NCI-H2171 treated with DMSO at 0.1 percent for 48 hours (cell line): ENCODE results near the gene NIPAL1.
"Not testable (repeated sequence)": the region's sequence is repeated elsewhere in the genome, so short reads cannot be mapped to it uniquely, and the experiment has no call there.

Experiments used
- DNase-seq: peaks from one replicate; lab custom pipeline; 2025; lab: John Stamatoyannopoulos, UW

The NIPAL1 gene

GRCh38 chr4:48016141-48017107, at the start of gene NIPAL1, which contains the start of gene CNGA1:
Gene NIPAL1, plus strand, starts transcription at chr4:48016772. Its CDS starts 68 bp downstream, at chr4:48016840.
Gene CNGA1, minus strand, starts transcription at chr4:48016681. Its CDS starts 63,992 bp downstream, at chr4:47952689.
- DNase-seq, result peak; percentile 47

- DNase-seq, result no peak
These were observed 47.7 kb upstream of the NIPAL1 start for GRCh38 chr4:47968847-47969246.

GRCh38 chr4:47972181-47972580, 44.4 kb upstream of the NIPAL1 start:
- no peak for DNase-seq

- DNase-seq, result no peak
These were observed 43.9 kb upstream of the NIPAL1 start for GRCh38 chr4:47972721-47973120.

GRCh38 chr4:47974566-47974965, 42.0 kb upstream of the NIPAL1 start:
- DNase-seq, result no peak

GRCh38 chr4:47990145-47990544, 26.4 kb upstream of the NIPAL1 start:
- DNase-seq, result no peak

- DNase-seq, result not testable (repeated sequence)
These were observed 24.1 kb upstream of the NIPAL1 start for GRCh38 chr4:47992475-47992874.

GRCh38 chr4:47996021-47996420, 20.6 kb upstream of the NIPAL1 start:
- DNase-seq, result no peak

- no peak for DNase-seq
These were observed 14.3 kb upstream of the NIPAL1 start for GRCh38 chr4:48002267-48002666.

GRCh38 chr4:48003568-48003967, 13.0 kb upstream of the NIPAL1 start:
- peak; percentile 1 for DNase-seq

GRCh38 chr4:48005781-48006180, 10.8 kb upstream of the NIPAL1 start:
- no peak for DNase-seq

- no peak for DNase-seq
These were observed 8.5 kb upstream of the NIPAL1 start for GRCh38 chr4:48008021-48008596.

- not testable (repeated sequence) for DNase-seq
These were observed 5.7 kb upstream of the NIPAL1 start for GRCh38 chr4:48010906-48011305.

- no peak for DNase-seq
These were observed 4.8 kb upstream of the NIPAL1 start for GRCh38 chr4:48011722-48012121.

GRCh38 chr4:48012824-48013223, 3.7 kb upstream of the NIPAL1 start:
- DNase-seq, result no peak

GRCh38 chr4:48015216-48015615, 1.4 kb upstream of the NIPAL1 start:
- no peak for DNase-seq

GRCh38 chr4:48015678-48016077, 894 bp upstream of the NIPAL1 start:
- DNase-seq, result no peak

- DNase-seq, result no peak
These were observed 568 bp downstream of the NIPAL1 start for GRCh38 chr4:48017108-48017571.

GRCh38 chr4:48018112-48018511, 1.5 kb downstream of the NIPAL1 start:
- no peak for DNase-seq

- no peak for DNase-seq
These were observed 4.5 kb downstream of the NIPAL1 start for GRCh38 chr4:48021100-48021499.

GRCh38 chr4:48022192-48022799, 5.7 kb downstream of the NIPAL1 start:
- no peak for DNase-seq

- DNase-seq, result no peak
These were observed 8.0 kb downstream of the NIPAL1 start for GRCh38 chr4:48024522-48024921.

- DNase-seq, result no peak
These were observed 8.4 kb downstream of the NIPAL1 start for GRCh38 chr4:48025005-48025404.
